AG09309 (cell line): ENCODE data around the gene RPS18.
A peak's percentile ranks its signal among the peaks of the same experiment; 100 is the strongest.

Source experiments
- DNase-seq: peaks from one replicate; pipeline ENCODE4 v3.0.0-alpha.2; 2010; ENCODE audit warnings: low read depth
- H3K4me3 ChIP-seq: 2 replicates; pipeline ENCODE4 v1.5.1; 2011; ENCODE audit warnings: mild to moderate bottlenecking, low read depth, low read length, moderate library complexity; ENCODE audit not compliant: control insufficient read depth
- TF ChIP-seq, protein P1 (sequence below): IDR thresholded peaks from 2 replicates; pipeline ENCODE4 v1.5.1; 2011; ENCODE audit warnings: mild to moderate bottlenecking, low read depth, low read length, inconsistent platforms; ENCODE audit not compliant: insufficient read depth, control insufficient read depth; ENCODE audit errors: missing control alignments

The RPS18 gene

DNA sequence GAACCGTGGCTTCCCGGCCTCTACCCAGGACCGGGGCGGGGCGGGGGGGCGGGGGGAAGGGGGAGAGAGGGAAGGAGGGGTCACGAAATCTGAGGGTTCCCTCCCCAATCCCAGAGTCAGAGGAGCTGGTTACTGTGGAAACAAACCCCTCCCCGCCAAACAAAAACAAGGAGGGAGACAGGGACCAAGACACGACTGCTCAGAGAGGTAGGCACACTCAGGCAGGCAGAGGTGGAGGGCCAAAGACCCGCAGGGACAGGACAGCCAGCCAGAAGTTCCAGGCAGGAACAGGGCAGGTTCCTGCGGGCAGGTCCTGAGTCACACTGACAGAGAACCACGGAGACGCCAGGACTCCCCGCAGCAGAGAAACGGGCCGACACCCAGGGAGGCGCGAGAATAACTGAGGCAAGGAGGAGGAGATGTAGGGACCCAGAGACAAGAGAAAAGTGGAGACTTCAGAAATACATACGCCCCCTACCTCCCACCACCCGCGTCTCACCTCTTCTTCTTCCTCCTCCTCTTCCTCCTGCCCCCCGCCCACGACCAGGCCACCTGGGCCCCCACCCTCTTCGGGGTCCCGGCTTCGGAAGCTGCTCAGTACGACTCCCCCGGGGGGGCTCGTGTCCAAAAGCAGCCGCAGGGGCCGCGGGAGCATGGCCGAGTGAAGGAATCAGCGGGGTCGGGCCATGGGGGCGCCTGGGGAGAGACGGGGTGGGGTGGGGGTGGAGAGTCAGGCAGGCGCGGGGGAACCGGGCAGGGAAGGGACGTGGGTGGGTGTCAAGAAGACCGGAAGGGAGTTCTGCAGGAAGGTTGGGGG lies 26.3 kb downstream of the RPS18 start:
- peak overlapping the region; percentile 77 for H3K4me3 ChIP-seq
- no peak for DNase-seq
- TF ChIP-seq, protein P1, sequence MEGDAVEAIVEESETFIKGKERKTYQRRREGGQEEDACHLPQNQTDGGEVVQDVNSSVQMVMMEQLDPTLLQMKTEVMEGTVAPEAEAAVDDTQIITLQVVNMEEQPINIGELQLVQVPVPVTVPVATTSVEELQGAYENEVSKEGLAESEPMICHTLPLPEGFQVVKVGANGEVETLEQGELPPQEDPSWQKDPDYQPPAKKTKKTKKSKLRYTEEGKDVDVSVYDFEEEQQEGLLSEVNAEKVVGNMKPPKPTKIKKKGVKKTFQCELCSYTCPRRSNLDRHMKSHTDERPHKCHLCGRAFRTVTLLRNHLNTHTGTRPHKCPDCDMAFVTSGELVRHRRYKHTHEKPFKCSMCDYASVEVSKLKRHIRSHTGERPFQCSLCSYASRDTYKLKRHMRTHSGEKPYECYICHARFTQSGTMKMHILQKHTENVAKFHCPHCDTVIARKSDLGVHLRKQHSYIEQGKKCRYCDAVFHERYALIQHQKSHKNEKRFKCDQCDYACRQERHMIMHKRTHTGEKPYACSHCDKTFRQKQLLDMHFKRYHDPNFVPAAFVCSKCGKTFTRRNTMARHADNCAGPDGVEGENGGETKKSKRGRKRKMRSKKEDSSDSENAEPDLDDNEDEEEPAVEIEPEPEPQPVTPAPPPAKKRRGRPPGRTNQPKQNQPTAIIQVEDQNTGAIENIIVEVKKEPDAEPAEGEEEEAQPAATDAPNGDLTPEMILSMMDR, result no peak

DNA sequence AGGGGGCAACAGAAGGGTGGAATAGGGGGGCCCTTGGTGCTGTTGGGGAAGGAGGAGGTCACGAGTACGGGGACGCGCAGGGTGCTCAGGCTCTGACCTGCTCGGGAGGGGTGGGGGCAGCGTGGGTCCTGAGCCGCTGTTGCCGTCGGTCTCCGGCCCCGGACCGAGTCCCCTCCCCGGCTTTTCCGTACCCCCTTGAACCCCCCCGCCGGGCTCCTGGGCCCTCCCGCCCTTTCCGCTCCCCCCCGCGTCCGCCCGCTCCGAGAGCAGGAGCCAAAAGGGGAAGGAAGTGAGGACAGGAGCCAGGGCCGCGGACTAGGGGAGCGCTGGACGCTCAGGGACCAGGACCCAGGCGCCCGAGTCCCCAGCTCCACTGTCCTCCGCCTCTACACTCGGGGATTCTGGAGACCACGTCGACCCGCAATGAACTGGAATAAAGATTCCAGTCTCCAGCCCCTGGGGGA lies 26.9 kb downstream of the RPS18 start, which contains the start of gene RGL2:
Gene RGL2 (minus strand): TSS at position 170 of the 464 bp plus-strand sequence. CDS start 332 bp downstream, outside the sequence.
- no peak for DNase-seq
- TF ChIP-seq, protein P1, result no peak
- peak within 1 kb of the TSS; percentile 77 for H3K4me3 ChIP-seq

DNA sequence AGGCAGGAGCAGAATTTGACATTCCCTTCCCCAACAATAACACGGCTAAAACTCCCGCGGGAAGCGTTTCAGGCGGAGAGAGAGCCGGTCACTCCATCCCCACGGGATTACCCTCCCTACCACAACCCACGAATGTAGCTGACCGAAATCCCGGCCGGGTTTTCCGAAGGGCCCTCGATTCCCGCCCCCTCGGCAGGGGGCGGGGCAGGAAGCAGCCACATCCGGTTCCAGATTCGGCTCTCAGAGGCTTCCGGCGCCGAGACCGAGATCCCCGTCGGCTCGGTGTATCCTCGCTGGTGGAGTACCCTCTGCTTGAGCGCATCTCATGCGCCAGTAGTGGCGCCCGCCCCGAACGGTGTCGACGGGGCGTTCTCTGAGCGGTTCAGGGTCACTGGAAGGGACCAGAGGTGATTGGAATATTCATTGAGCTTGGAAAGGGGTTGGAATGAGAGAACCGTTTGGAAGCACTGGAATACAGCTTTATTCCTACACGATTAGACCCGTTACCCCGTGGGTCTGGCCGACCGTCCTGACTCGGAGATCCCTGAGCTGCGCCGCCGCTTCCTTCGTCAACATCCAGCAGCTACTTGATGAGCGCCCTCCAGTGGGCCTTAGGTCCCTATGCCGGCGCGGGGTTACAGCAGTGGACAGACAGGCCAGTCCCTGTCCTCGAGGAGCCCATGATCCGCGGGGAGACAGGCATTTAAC lies 27.5 kb downstream of the RPS18 start:
- H3K4me3 ChIP-seq, result peak overlapping the region; percentile 77
- TF ChIP-seq, protein P1, result peak; percentile 84
- DNase-seq, result peak; percentile 62

DNA sequence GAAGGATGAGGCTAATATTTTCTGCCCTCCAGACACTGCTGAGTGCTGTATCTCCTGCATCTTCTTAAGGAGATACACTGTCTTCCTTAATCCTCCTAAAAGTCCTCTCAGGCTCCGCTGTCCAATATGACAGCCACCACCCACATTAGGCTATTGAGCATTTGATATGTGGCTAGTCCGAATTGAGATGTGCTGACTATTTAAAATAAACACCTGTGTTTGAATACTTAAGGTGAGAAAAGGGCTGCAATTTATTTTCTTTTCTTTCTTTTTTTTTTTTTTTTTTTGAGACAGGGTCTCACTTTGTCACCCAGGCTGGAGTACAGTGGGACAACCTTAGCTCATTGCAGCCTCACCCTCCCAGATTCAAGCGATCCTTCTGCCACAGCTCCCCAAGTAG lies 30.0 kb downstream of the RPS18 start:
- TF ChIP-seq, protein P1, result no peak
- H3K4me3 ChIP-seq, result no peak overlapping the region
- no peak for DNase-seq

DNA sequence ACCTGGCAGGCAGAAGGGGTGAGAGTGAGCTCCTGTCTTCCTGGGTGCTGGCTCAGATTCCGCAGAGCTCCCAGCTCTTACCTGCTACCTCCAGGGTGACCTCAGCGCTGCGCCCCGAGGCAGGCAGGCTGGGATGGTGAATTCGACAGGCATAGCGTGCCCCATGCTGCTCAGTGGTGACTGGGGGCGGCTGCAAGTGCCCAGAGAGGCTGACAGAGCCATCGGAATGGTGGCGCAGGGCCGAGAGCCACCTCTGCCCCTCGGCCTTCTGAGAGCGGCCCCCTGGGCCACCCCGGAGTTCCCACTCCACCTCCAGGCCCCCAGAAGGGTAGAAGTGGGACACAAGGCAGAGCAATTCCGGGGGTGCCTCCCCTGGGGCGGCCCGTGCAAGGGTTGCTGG lies 32.3 kb downstream of the RPS18 start:
- no peak for DNase-seq
- TF ChIP-seq, protein P1, result no peak
- no peak overlapping the region for H3K4me3 ChIP-seq

DNA sequence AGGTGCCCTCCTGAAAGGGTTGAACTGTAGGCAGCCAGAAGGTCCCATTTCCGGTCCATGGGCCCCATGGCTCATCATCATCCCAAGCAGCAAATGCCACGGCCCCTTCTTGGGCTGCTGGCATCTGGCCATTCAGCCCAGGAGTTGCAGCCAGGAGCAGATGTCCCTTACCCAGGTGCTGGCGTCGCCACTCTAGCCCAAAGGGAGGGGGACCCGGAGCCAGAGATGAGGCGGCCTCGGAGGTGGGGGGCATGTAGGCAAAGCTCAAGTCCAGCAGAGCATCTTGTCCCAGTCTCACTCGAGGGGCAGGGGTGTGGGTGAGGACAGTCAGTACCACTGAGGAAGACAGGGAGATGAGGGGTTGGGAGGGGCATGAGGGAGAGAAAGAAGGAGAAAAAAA lies 33.2 kb downstream of the RPS18 start:
- H3K4me3 ChIP-seq, result no peak overlapping the region
- DNase-seq, result no peak
- TF ChIP-seq, protein P1, result no peak
